Mesenchymal stem cell (in vitro differentiated cells and primary cell): Measurements from ENCODE around the gene PTPRD.

Experiments used
- DNase-seq: peaks from one replicate; pipeline ENCODE4 v3.0.0-alpha.2; 2013
- H2AFZ ChIP-seq: one replicate; pipeline ENCODE4 v1.6.1; 2013; ENCODE audit warnings: low read depth, mild to moderate bottlenecking, control low read depth, inconsistent platforms, low read length, moderate library complexity
- H2AK5ac ChIP-seq: 2 replicates; pipeline ENCODE4 v1.6.1; 2013; ENCODE audit warnings: low read length, moderate library complexity, mild to moderate bottlenecking, inconsistent platforms; ENCODE audit not compliant: severe bottlenecking
- H2BK120ac ChIP-seq: one replicate; pipeline ENCODE4 v1.6.1; 2013; ENCODE audit warnings: low read depth, mild to moderate bottlenecking, inconsistent platforms, low read length, moderate library complexity
- H2BK12ac ChIP-seq, 2 experiments: one replicate each; pipeline ENCODE4 v1.6.1; 2013; ENCODE audit warnings: inconsistent platforms in 2 of 2, low read length in 2 of 2, mild to moderate bottlenecking in 2 of 2, moderate library complexity in 2 of 2, control low read depth in 1 of 2
- H2BK15ac ChIP-seq: one replicate; pipeline ENCODE4 v1.6.1; 2013; ENCODE audit warnings: mild to moderate bottlenecking, low read depth, inconsistent platforms; ENCODE audit not compliant: poor library complexity, severe bottlenecking
- H2BK5ac ChIP-seq: 2 replicates; pipeline ENCODE4 v1.6.1; 2013; ENCODE audit warnings: low read depth, mild to moderate bottlenecking, low read length, control low read depth, inconsistent platforms; ENCODE audit not compliant: poor library complexity, severe bottlenecking
- H3K14ac ChIP-seq, 2 experiments: one replicate each; pipeline ENCODE4 v1.6.1; 2013; ENCODE audit warnings: inconsistent platforms in 2 of 2, low read length in 2 of 2, control low read depth in 1 of 2, mild to moderate bottlenecking in 1 of 2, moderate library complexity in 1 of 2
- H3K18ac ChIP-seq, 2 experiments: one replicate each; pipeline ENCODE4 v1.6.1; 2013; ENCODE audit warnings: inconsistent platforms in 2 of 2, low read length in 2 of 2, control low read depth in 1 of 2, low read depth in 1 of 2, mild to moderate bottlenecking in 1 of 2
- H3K23ac ChIP-seq, 2 experiments: one replicate each; pipeline ENCODE4 v1.6.1; 2013; ENCODE audit warnings: inconsistent platforms in 2 of 2, low read length in 2 of 2, mild to moderate bottlenecking in 2 of 2, moderate library complexity in 2 of 2, control low read depth in 1 of 2
- H3K27ac ChIP-seq: 2 replicates; pipeline ENCODE4 v1.5.1; 2013; ENCODE audit warnings: mild to moderate bottlenecking, moderate library complexity, low read length, control low read depth, inconsistent platforms; ENCODE audit not compliant: poor library complexity, severe bottlenecking
- H3K27me3 ChIP-seq, 2 experiments: 2 replicates each; pipeline versions ENCODE4 v1.6.1 to v1.7.0; 2013; ENCODE audit warnings: low read length in 2 of 2, mild to moderate bottlenecking in 2 of 2, moderate library complexity in 2 of 2, control low read depth in 1 of 2, inconsistent platforms in 1 of 2; ENCODE audit not compliant: control insufficient read depth in 1 of 2, insufficient read depth in 1 of 2
- H3K36me3 ChIP-seq, 2 experiments: 2 replicates each; pipeline versions ENCODE4 v1.6.1 to v1.7.0; 2013; ENCODE audit warnings: low read length in 2 of 2, control low read depth in 1 of 2, inconsistent platforms in 1 of 2, low read depth in 1 of 2, mild to moderate bottlenecking in 1 of 2; ENCODE audit not compliant: insufficient read depth in 2 of 2, control insufficient read depth in 1 of 2
- H3K4ac ChIP-seq, 2 experiments: one replicate each; pipeline ENCODE4 v1.6.1; 2013; ENCODE audit warnings: inconsistent platforms in 2 of 2, low read length in 2 of 2, mild to moderate bottlenecking in 2 of 2, moderate library complexity in 2 of 2, control low read depth in 1 of 2, low read depth in 1 of 2
- H3K4me1 ChIP-seq: 2 replicates; pipeline ENCODE4 v1.6.1; 2013; ENCODE audit warnings: low read depth, low read length, control low read depth; ENCODE audit not compliant: control insufficient read depth, insufficient read depth
- H3K4me2 ChIP-seq: 2 replicates; pipeline ENCODE4 v1.6.1; 2013; ENCODE audit warnings: low read length, mild to moderate bottlenecking, inconsistent platforms; ENCODE audit not compliant: poor library complexity, severe bottlenecking
- H3K4me3 ChIP-seq, 2 experiments: 2 replicates each; pipeline versions ENCODE4 v1.5.1 to v1.7.0; 2013; ENCODE audit warnings: low read length in 2 of 2, mild to moderate bottlenecking in 2 of 2, control low read depth in 1 of 2, low read depth in 1 of 2; ENCODE audit not compliant: insufficient read depth in 1 of 2
- H3K79me1 ChIP-seq: replicated peaks from 2 replicates; pipeline ENCODE4 v1.6.1; 2013; ENCODE audit warnings: mild to moderate bottlenecking, control low read depth, low read length, inconsistent platforms; ENCODE audit not compliant: poor library complexity, severe bottlenecking
- H3K9ac ChIP-seq: 2 replicates; pipeline ENCODE4 v1.7.0; 2013; ENCODE audit warnings: mild to moderate bottlenecking, low read length, moderate library complexity
- H3K9me3 ChIP-seq: 2 replicates; pipeline ENCODE4 v1.7.0; 2013; ENCODE audit warnings: mild to moderate bottlenecking, low read length; ENCODE audit not compliant: control insufficient read depth
- H4K8ac ChIP-seq: one replicate; pipeline ENCODE4 v1.6.1; 2013; ENCODE audit warnings: inconsistent platforms, mild to moderate bottlenecking, low read length, moderate library complexity
- H4K91ac ChIP-seq: one replicate; pipeline ENCODE4 v1.6.1; 2013; ENCODE audit warnings: mild to moderate bottlenecking, low read length, inconsistent platforms
- WGBS: methylation state at CpG from one replicate; pipeline ENCODE4 v1.1.7; 2013; ENCODE audit warnings: mixed read lengths; 5-methylcytosine and 5-hydroxymethylcytosine counted together

The PTPRD gene

GRCh38 chr9:8708728-8709127, 1904.1 kb downstream of the PTPRD start:
- WGBS, result 60% methylated on average over 1 of the region's 1 CpG
- Histone ChIP-seq H3K79me1 (peaks cover 10% of the 10 kb centered on the region), H2BK15ac (no peak overlapping the region), H4K91ac (no peak overlapping the region), H3K18ac (no peak overlapping the region), H3K27me3 (no peaks in the 10 kb centered on the region), H2BK120ac (no peak overlapping the region), H3K36me3 (no peaks in the 10 kb centered on the region), H4K8ac (no peak overlapping the region), H3K23ac (no peak overlapping the region), H3K14ac (no peak overlapping the region), H3K4ac (no peak overlapping the region), H3K9ac (no peak overlapping the region), H2AFZ (no peak overlapping the region), H3K4me1 (no peaks in the 10 kb centered on the region), H3K4me2 (no peak overlapping the region), H2BK12ac (no peak overlapping the region), H2BK5ac (no peak overlapping the region), H3K27ac (no peak overlapping the region), H2AK5ac (no peak overlapping the region), H3K4me3 (no peak overlapping the region), H3K9me3 (no peaks in the 10 kb centered on the region)
- no peak for DNase-seq

- Histone ChIP-seq H2BK120ac (no peak overlapping the region), H3K9me3 (no peaks in the 10 kb centered on the region), H3K4me2 (no peak overlapping the region), H4K8ac (no peak overlapping the region), H4K91ac (no peak overlapping the region), H3K14ac (no peak overlapping the region), H3K9ac (no peak overlapping the region), H2AK5ac (no peak overlapping the region), H3K79me1 (peaks cover 5% of the 10 kb centered on the region), H3K27me3 (no peaks in the 10 kb centered on the region), H2BK5ac (no peak overlapping the region), H2BK12ac (no peak overlapping the region), H3K18ac (no peak overlapping the region), H2BK15ac (no peak overlapping the region), H3K23ac (no peak overlapping the region), H3K4me3 (no peak overlapping the region), H3K4ac (no peak overlapping the region), H3K4me1 (no peaks in the 10 kb centered on the region), H3K27ac (no peak overlapping the region), H2AFZ (no peak overlapping the region), H3K36me3 (no peaks in the 10 kb centered on the region)
- no peak for DNase-seq
- no CpG with 5 or more reads among the region's 1 CpG for WGBS
Measured at GRCh38 chr9:8706998-8707397, 1905.8 kb downstream of the PTPRD start.

- peaks cover 5% of the 10 kb centered on the region for H3K79me1 ChIP-seq
- no peak overlapping the region for H2AK5ac ChIP-seq
- no peak overlapping the region for H3K4me2 ChIP-seq
- H3K4me3 ChIP-seq, result no peak overlapping the region
- no peaks in the 10 kb centered on the region for H3K9me3 ChIP-seq
- H3K36me3 ChIP-seq, result no peaks in the 10 kb centered on the region
- no peaks in the 10 kb centered on the region for H3K27me3 ChIP-seq
- no peak overlapping the region for H3K4ac ChIP-seq
- no peak overlapping the region for H3K27ac ChIP-seq
- H2AFZ ChIP-seq, result no peak overlapping the region
- no peak overlapping the region for H2BK12ac ChIP-seq
- H3K9ac ChIP-seq, result no peak overlapping the region
- no peak overlapping the region for H3K18ac ChIP-seq
- no peak overlapping the region for H2BK120ac ChIP-seq
- no peak overlapping the region for H3K23ac ChIP-seq
- WGBS, result 84% methylated on average over 6 of the region's 6 CpGs
- H2BK15ac ChIP-seq, result no peak overlapping the region
- no peak overlapping the region for H4K91ac ChIP-seq
- H3K14ac ChIP-seq, result no peak overlapping the region
- no peak overlapping the region for H2BK5ac ChIP-seq
- H3K4me1 ChIP-seq, result no peaks in the 10 kb centered on the region
- H4K8ac ChIP-seq, result no peak overlapping the region
- no peak for DNase-seq
Measured at GRCh38 chr9:8706531-8706930, 1906.3 kb downstream of the PTPRD start.

GRCh38 chr9:8705861-8706260, 1906.9 kb downstream of the PTPRD start:
- DNase-seq, result no peak
- no peak overlapping the region for H3K23ac ChIP-seq
- no peak overlapping the region for H3K9ac ChIP-seq
- no peak overlapping the region for H3K4me3 ChIP-seq
- peaks cover 5% of the 10 kb centered on the region for H3K79me1 ChIP-seq
- H4K8ac ChIP-seq, result no peak overlapping the region
- no peak overlapping the region for H3K14ac ChIP-seq
- H4K91ac ChIP-seq, result no peak overlapping the region
- no peak overlapping the region for H2BK15ac ChIP-seq
- no peak overlapping the region for H3K27ac ChIP-seq
- no peak overlapping the region for H3K18ac ChIP-seq
- H3K4me2 ChIP-seq, result no peak overlapping the region
- H3K9me3 ChIP-seq, result no peaks in the 10 kb centered on the region
- no peak overlapping the region for H2BK5ac ChIP-seq
- H3K4me1 ChIP-seq, result no peaks in the 10 kb centered on the region
- H3K36me3 ChIP-seq, result no peaks in the 10 kb centered on the region
- no peak overlapping the region for H2BK12ac ChIP-seq
- no peaks in the 10 kb centered on the region for H3K27me3 ChIP-seq
- no peak overlapping the region for H2BK120ac ChIP-seq
- WGBS, result 93% methylated on average over 2 of the region's 4 CpGs
- H2AK5ac ChIP-seq, result no peak overlapping the region
- no peak overlapping the region for H3K4ac ChIP-seq
- H2AFZ ChIP-seq, result no peak overlapping the region
